DOHH2 (cell line): ENCODE data around the gene JARID2.

ENCODE experiments used
- H3F3A ChIP-seq: fragments of 200-600 bp; sonication (generic), shearing (Covaris generic); 2 replicates; pipeline ENCODE4 v1.6.0; 2016; ENCODE audit warnings: antibody characterized with exemption, mild to moderate bottlenecking; ENCODE audit not compliant: control insufficient read depth, insufficient read depth
- H3K27ac ChIP-seq: fragments of 200-600 bp; sonication (generic); 2 replicates; pipeline ENCODE4 v1.5.1; 2014; ENCODE audit warnings: low read depth, mild to moderate bottlenecking, low read length, moderate library complexity
- H3K27me3 ChIP-seq: fragments of 200-600 bp; sonication (generic); 2 replicates; pipeline ENCODE4 v1.6.1; 2014; ENCODE audit warnings: mild to moderate bottlenecking, low read length, mixed read lengths; ENCODE audit not compliant: control insufficient read depth
- H3K36me3 ChIP-seq: fragments of 200-600 bp; sonication (generic); 2 replicates; pipeline ENCODE4 v1.6.1; 2014; ENCODE audit warnings: mild to moderate bottlenecking, low read length, moderate library complexity, mixed read lengths; ENCODE audit not compliant: control insufficient read depth
- H3K4me1 ChIP-seq: fragments of 200-600 bp; sonication (generic); 2 replicates; pipeline ENCODE4 v1.6.1; 2014; ENCODE audit warnings: mild to moderate bottlenecking, low read length, mixed read lengths; ENCODE audit not compliant: control insufficient read depth
- H3K4me2 ChIP-seq: fragments of 200-600 bp; sonication (generic); 2 replicates; pipeline ENCODE4 v1.6.0; 2014; ENCODE audit warnings: mild to moderate bottlenecking, low read length, moderate library complexity
- H3K4me3 ChIP-seq: fragments of 200-600 bp; sonication (generic); 2 replicates; pipeline ENCODE4 v1.5.1; 2014; ENCODE audit warnings: mild to moderate bottlenecking, low read length, mixed read lengths
- H3K79me2 ChIP-seq: fragments of 200-600 bp; sonication (generic); 2 replicates; pipeline ENCODE4 v1.6.1; 2014; ENCODE audit warnings: mild to moderate bottlenecking, low read length, mixed read lengths; ENCODE audit not compliant: control insufficient read depth
- H3K9me2 ChIP-seq: fragments of 200-600 bp; sonication (generic); replicated peaks from 2 replicates; pipeline ENCODE4 v1.6.1; 2014; ENCODE audit warnings: mild to moderate bottlenecking, low read length, mixed read lengths; ENCODE audit not compliant: control insufficient read depth
- H3K9me3 ChIP-seq: fragments of 200-600 bp; sonication (generic); 2 replicates; pipeline ENCODE4 v1.6.1; 2014; ENCODE audit warnings: antibody characterized with exemption, low read length, mixed read lengths; ENCODE audit not compliant: control insufficient read depth, insufficient read depth
- H4K20me1 ChIP-seq: fragments of 200-600 bp; sonication (generic); 2 replicates; pipeline ENCODE4 v1.6.0; 2014; ENCODE audit warnings: low read depth, mild to moderate bottlenecking, antibody characterized with exemption, low read length, moderate library complexity; ENCODE audit not compliant: control insufficient read depth, insufficient read depth
- CTCF ChIP-seq: fragments of 200-600 bp; sonication (generic); IDR thresholded peaks from one replicate; pipeline ENCODE4 v1.5.1; 2014; ENCODE audit warnings: antibody characterized with exemption, mild to moderate bottlenecking, low read depth, low read length; ENCODE audit not compliant: poor library complexity, severe bottlenecking
- EZH2phosphoT487 ChIP-seq: fragments of 200-600 bp; sonication (generic); IDR thresholded peaks from 2 replicates; pipeline ENCODE4 v1.6.1; 2017; ENCODE audit warnings: borderline replicate concordance, mild to moderate bottlenecking, antibody characterized with exemption, low read length, moderate library complexity, mixed read lengths

Gene JARID2

GRCh38 chr6:15386110-15386755 is 140.4 kb downstream of the JARID2 start:
- Histone ChIP-seq H3K27me3 (no peaks in the 10 kb centered on the region), H3K27ac (no peak overlapping the region), H4K20me1 (peaks cover 17% of the 10 kb centered on the region), H3F3A (no peaks in the 10 kb centered on the region), H3K9me3 (no peaks in the 10 kb centered on the region), H3K9me2 (no peaks in the 10 kb centered on the region), H3K4me2 (no peak overlapping the region), H3K36me3 (no peaks in the 10 kb centered on the region), H3K4me3 (no peak overlapping the region), H3K79me2 (peaks cover 12% of the 10 kb centered on the region), H3K4me1 (peaks cover 11% of the 10 kb centered on the region)
- TF ChIP-seq CTCF: no peak
- no peak for TF ChIP-seq EZH2phosphoT487

- Histone ChIP-seq H3K79me2 (peaks cover 12% of the 10 kb centered on the region), H3K27me3 (no peaks in the 10 kb centered on the region), H3K4me3 (no peak overlapping the region), H3K4me1 (peaks cover 11% of the 10 kb centered on the region), H3F3A (no peaks in the 10 kb centered on the region), H3K36me3 (no peaks in the 10 kb centered on the region), H3K27ac (no peak overlapping the region), H4K20me1 (peaks cover 18% of the 10 kb centered on the region), H3K4me2 (no peak overlapping the region), H3K9me3 (no peaks in the 10 kb centered on the region), H3K9me2 (no peaks in the 10 kb centered on the region)
- no peak for TF ChIP-seq EZH2phosphoT487
- no peak for TF ChIP-seq CTCF
Measured at GRCh38 chr6:15386756-15387112, 140.9 kb downstream of the JARID2 start.

GRCh38 chr6:15387118-15387517 is 141.2 kb downstream of the JARID2 start:
- H4K20me1 ChIP-seq: peaks cover 18% of the 10 kb centered on the region
- H3K27me3 ChIP-seq: no peaks in the 10 kb centered on the region
- H3F3A ChIP-seq: no peaks in the 10 kb centered on the region
- H3K36me3 ChIP-seq: no peaks in the 10 kb centered on the region
- H3K9me3 ChIP-seq: no peaks in the 10 kb centered on the region
- no peaks in the 10 kb centered on the region for H3K9me2 ChIP-seq
- H3K4me3 ChIP-seq: no peak overlapping the region
- TF ChIP-seq EZH2phosphoT487 (no peak), CTCF (no peak)
- peaks cover 12% of the 10 kb centered on the region for H3K79me2 ChIP-seq
- peaks cover 11% of the 10 kb centered on the region for H3K4me1 ChIP-seq
- H3K4me2 ChIP-seq: no peak overlapping the region
- H3K27ac ChIP-seq: no peak overlapping the region
